Inferior parietal cortex (tissue), 1 donor: ENCODE results near the gene MORN5.
A peak's percentile ranks its signal among the peaks of the same experiment; 100 is the strongest.

Source experiments
- DNase-seq: peaks from one replicate; pipeline ENCODE4 v3.0.0-alpha.2; 2016; ENCODE audit errors: extremely low spot score

Gene MORN5

GRCh38 chr9:122143296-122143695 lies 16.4 kb upstream of the MORN5 start:
- no peak for DNase-seq

GRCh38 chr9:122143876-122144405 lies 15.8 kb upstream of the MORN5 start:
- DNase-seq: no peak

GRCh38 chr9:122144836-122145591 lies 14.7 kb upstream of the MORN5 start:
- peak; percentile 22 for DNase-seq

- DNase-seq: no peak
Observed at GRCh38 chr9:122145592-122145863, 14.2 kb upstream of the MORN5 start.

- DNase-seq: no peak
Observed at GRCh38 chr9:122151267-122151828, 8.4 kb upstream of the MORN5 start.

GRCh38 chr9:122155796-122156195 lies 3.9 kb upstream of the MORN5 start:
- DNase-seq: no peak

- DNase-seq: no peak
Observed at GRCh38 chr9:122158202-122158601, 1.5 kb upstream of the MORN5 start.

- no peak for DNase-seq
Observed at GRCh38 chr9:122159925-122160246, 178 bp downstream of the MORN5 start.

- no peak for DNase-seq
Observed at GRCh38 chr9:122162415-122162814, 2.7 kb downstream of the MORN5 start.

GRCh38 chr9:122164286-122164685 lies 4.6 kb downstream of the MORN5 start:
- no peak for DNase-seq

- DNase-seq: no peak
Observed at GRCh38 chr9:122168356-122168755, 8.6 kb downstream of the MORN5 start.

- DNase-seq: no peak
Observed at GRCh38 chr9:122172131-122172530, 12.4 kb downstream of the MORN5 start.

GRCh38 chr9:122173670-122174069 lies 14.0 kb downstream of the MORN5 start:
- DNase-seq: no peak

GRCh38 chr9:122176916-122177315 lies 17.2 kb downstream of the MORN5 start:
- DNase-seq: no peak

- DNase-seq: no peak
Observed at GRCh38 chr9:122179054-122179689, 19.5 kb downstream of the MORN5 start.

GRCh38 chr9:122179690-122180074 lies 20.0 kb downstream of the MORN5 start:
- DNase-seq: no peak

- DNase-seq: no peak
Observed at GRCh38 chr9:122180633-122181032, 20.9 kb downstream of the MORN5 start.

- no peak for DNase-seq
Observed at GRCh38 chr9:122183501-122183900, 23.8 kb downstream of the MORN5 start.

GRCh38 chr9:122184551-122184950 lies 24.8 kb downstream of the MORN5 start:
- DNase-seq: no peak

GRCh38 chr9:122186301-122186700 lies 26.6 kb downstream of the MORN5 start:
- DNase-seq: no peak

- no peak for DNase-seq
Observed at GRCh38 chr9:122186777-122187470, 27.2 kb downstream of the MORN5 start.

GRCh38 chr9:122188369-122188768 lies 28.7 kb downstream of the MORN5 start:
- DNase-seq: no peak
